NCI-H774 (cell line): ENCODE results near the gene NAA50.

Source experiments
- DNase-seq: peaks from one replicate; lab custom pipeline; 2025; lab: John Stamatoyannopoulos, UW

Gene NAA50

GRCh38 chr3:113745756-113746547 is at the start of gene NAA50:
Gene NAA50 (minus strand): TSS chr3:113746249. CDS start chr3:113745949, 300 bp downstream.
- DNase-seq: peak; percentile 67

- DNase-seq: no peak
Observed at GRCh38 chr3:113795693-113796092, 49.6 kb upstream of the NAA50 start.

GRCh38 chr3:113794526-113794925 is 48.5 kb upstream of the NAA50 start:
- no peak for DNase-seq

- no peak for DNase-seq
Observed at GRCh38 chr3:113791381-113791780, 45.3 kb upstream of the NAA50 start.

GRCh38 chr3:113783980-113784379 is 37.9 kb upstream of the NAA50 start:
- DNase-seq: no peak

GRCh38 chr3:113783463-113783862 is 37.4 kb upstream of the NAA50 start:
- no peak for DNase-seq

- DNase-seq: no peak
Observed at GRCh38 chr3:113776564-113776963, 30.5 kb upstream of the NAA50 start.

GRCh38 chr3:113775516-113775915 is 29.5 kb upstream of the NAA50 start:
- DNase-seq: no peak

- no peak for DNase-seq
Observed at GRCh38 chr3:113773381-113773780, 27.3 kb upstream of the NAA50 start.

GRCh38 chr3:113771993-113772392 is 25.9 kb upstream of the NAA50 start:
- no peak for DNase-seq

GRCh38 chr3:113769551-113769950 is 23.5 kb upstream of the NAA50 start:
- no peak for DNase-seq

- DNase-seq: no peak
Observed at GRCh38 chr3:113764698-113765097, 18.6 kb upstream of the NAA50 start.

- no peak for DNase-seq
Observed at GRCh38 chr3:113758389-113759024, 12.5 kb upstream of the NAA50 start.

- DNase-seq: no peak
Observed at GRCh38 chr3:113754494-113755159, 8.6 kb upstream of the NAA50 start.

- no peak for DNase-seq
Observed at GRCh38 chr3:113753376-113753985, 7.4 kb upstream of the NAA50 start.

- DNase-seq: no peak
Observed at GRCh38 chr3:113751141-113751540, 5.1 kb upstream of the NAA50 start.

GRCh38 chr3:113747283-113748046 is 1.4 kb upstream of the NAA50 start:
- DNase-seq: no peak

- DNase-seq: peak; percentile 81
Observed at GRCh38 chr3:113746548-113747282, 666 bp upstream of the NAA50 start, which contains the start of gene ATP6V1A. Gene ATP6V1A (plus strand): TSS chr3:113747035. CDS start chr3:113778754, 31,719 bp downstream.

- DNase-seq: peak; percentile 17
Observed at GRCh38 chr3:113744941-113745755, 901 bp downstream of the NAA50 start.

- no peak for DNase-seq
Observed at GRCh38 chr3:113743006-113743630, 2.9 kb downstream of the NAA50 start.
